Measurements from ENCODE around the gene BRD4. TPM values are rescaled to one million over a fixed set of nuclear protein-coding genes. Genes with fewer than 3 reads are reported as not detected.
"Not testable (repeated sequence)": the region's sequence is repeated elsewhere in the genome, so short reads cannot be mapped to it uniquely, and the experiment has no call there.

The BRD4 gene
- total RNA-seq, 4 donors from 2014 or later: 51.0 to 148 (median 77.5) TPM

DNA sequence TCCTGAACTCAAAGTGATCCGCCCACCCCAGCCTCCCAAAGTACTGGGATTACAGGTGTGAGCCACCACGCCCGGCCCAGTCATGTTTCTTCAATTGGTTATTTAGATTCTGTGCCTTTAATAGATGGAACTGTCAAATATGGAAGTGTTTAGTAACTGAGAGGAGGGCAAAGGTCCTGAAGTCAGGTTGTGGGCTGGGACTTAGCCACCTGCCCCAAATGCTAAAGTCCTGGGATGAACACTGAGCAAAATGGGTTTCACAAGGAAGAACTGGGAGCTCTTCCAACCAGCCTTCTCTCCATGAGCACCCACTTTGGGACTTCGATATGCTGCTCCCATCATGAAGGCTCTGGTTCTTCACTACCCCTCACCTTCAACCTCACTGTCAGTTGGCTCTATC lies 25.6 kb upstream of the BRD4 start:
- peaks cover 0 to 90% (median 0%) of the 10 kb centered on the region in 3 donors for H3K36me3 ChIP-seq
- H3K27ac ChIP-seq: no peak overlapping the region
- DNase-seq: no peak

DNA sequence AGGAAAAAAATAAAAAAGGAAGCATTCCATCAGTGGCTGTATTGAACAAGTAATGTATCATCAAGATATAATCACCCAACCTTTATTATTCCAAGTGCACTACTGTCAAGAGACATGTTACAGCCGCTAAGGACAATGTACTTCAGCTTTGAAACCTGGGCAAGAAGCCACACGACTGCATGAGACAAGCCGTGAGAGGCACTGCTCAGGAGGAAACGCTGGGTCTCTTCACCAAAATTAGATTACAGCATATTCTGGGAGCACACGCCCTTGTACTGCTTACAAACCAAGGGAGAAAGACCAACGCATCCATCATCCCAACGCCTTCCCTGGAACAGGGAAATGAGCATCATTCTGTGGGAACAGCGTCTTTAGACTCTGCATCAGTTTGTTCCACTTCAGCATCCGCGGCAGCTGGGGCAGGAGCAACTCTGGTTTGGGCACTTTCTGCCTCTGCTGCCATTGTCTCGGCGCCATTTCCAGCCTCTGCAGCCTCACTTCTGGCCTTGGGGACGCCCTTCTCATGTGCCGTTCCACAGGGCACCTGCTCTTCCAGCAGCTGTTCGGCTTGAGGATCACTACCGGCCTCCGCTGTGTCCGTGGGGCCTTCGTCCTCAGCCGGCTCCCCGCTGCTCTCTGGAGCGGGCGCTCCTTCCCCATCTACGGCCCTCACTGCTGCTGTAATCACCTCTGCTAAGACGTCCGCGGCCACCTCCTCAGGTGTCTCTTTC lies 22.4 kb upstream of the BRD4 start:
- Histone ChIP-seq H3K36me3 (peaks cover 0 to 63% (median 0%) of the 10 kb centered on the region in 3 donors), H3K27me3 (no peaks in the 10 kb centered on the region), H3K9me3 (no peaks in the 10 kb centered on the region), H3K4me1 (no peaks in the 10 kb centered on the region), H3K27ac (no peak overlapping the region), H3K4me3 (no peak overlapping the region)
- TF ChIP-seq POLR2A (IDR thresholded peaks at IDR 0.05) (no peak), CTCF (IDR thresholded peaks at IDR 0.05) (no peak)
- no peak for DNase-seq

More for the DNA sequence above, 25.6 kb upstream of the BRD4 start:
- H3K4me1 ChIP-seq: peaks cover 0 to 4% (median 0%) of the 10 kb centered on the region in 4 donors
- TF ChIP-seq CTCF (IDR thresholded peaks at IDR 0.05) (no peak), POLR2A (IDR thresholded peaks at IDR 0.05) (no peak)
- H3K27me3 ChIP-seq: no peaks in the 10 kb centered on the region
- H3K9me3 ChIP-seq: no peaks in the 10 kb centered on the region
- no peak overlapping the region for H3K4me3 ChIP-seq

- Histone ChIP-seq H3K4me3 (no peak overlapping the region), H3K27me3 (no peaks in the 10 kb centered on the region), H3K4me1 (no peaks in the 10 kb centered on the region), H3K27ac (no peak overlapping the region), H3K9me3 (no peaks in the 10 kb centered on the region), H3K36me3 (peaks cover 0 to 55% (median 0%) of the 10 kb centered on the region in 3 donors)
- no peak for DNase-seq
- TF ChIP-seq POLR2A (IDR thresholded peaks at IDR 0.05) (no peak), CTCF (IDR thresholded peaks at IDR 0.05) (no peak)
These were observed 21.6 kb upstream of the BRD4 start for GRCh38 chr19:15353908-15354307.

GRCh38 chr19:15352535-15352934 lies 20.2 kb upstream of the BRD4 start:
- H3K9me3 ChIP-seq, H3K27ac ChIP-seq, H3K4me3 ChIP-seq, H3K27me3 ChIP-seq, DNase-seq, H3K4me1 ChIP-seq: not testable (repeated sequence)
- peaks cover 0 to 41% (median 0%) of the 10 kb centered on the region in 3 donors for H3K36me3 ChIP-seq

DNA sequence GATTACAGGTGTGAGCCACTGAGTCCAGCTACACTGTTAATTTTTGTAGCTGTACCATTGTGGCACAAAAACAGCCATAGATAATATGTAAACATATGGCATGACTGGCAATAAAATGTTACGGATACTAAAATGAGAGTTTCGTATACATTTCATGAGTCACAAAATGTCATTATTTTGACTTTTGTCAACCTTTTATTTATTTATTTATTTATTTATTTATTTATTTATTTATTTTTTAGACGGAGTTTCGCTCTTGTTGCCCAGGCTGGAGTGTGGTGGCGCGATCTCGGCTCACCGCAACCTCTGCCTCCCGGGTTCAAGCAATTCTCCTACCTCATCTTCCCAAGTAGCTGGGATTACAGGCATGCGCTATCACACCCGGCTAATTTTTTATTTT lies 9.0 kb upstream of the BRD4 start:
- not testable (repeated sequence) for H3K27me3 ChIP-seq, DNase-seq, H3K4me1 ChIP-seq, H3K36me3 ChIP-seq, H3K9me3 ChIP-seq, H3K4me3 ChIP-seq, H3K27ac ChIP-seq

DNA sequence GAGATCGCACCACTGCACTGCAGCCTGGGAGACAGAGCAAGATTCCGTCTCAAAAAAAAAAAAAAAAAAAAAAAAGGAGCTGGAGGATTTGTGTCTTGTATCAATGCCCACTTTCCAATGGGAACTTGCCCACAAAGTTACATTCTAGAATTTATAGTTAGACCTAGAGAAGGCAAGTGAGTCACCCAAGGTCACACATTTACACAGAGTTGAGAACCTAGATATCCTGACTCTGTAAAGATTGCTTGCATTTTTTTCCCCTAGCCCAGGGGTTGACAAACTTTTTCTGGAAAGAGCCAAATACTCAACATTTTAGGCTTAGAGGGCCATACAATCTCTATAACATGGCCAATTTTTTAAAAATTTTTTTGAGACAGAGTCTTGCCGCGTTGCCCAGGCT lies 7.7 kb upstream of the BRD4 start:
- H3K27ac ChIP-seq: no peak overlapping the region
- no peaks in the 10 kb centered on the region for H3K4me1 ChIP-seq
- H3K27me3 ChIP-seq: no peaks in the 10 kb centered on the region
- no peaks in the 10 kb centered on the region for H3K9me3 ChIP-seq
- no peak overlapping the region for H3K4me3 ChIP-seq
- TF ChIP-seq POLR2A (IDR thresholded peaks at IDR 0.05) (no peak), CTCF (IDR thresholded peaks at IDR 0.05) (no peak)
- peaks cover 0 to 4% (median 0%) of the 10 kb centered on the region in 3 donors for H3K36me3 ChIP-seq
- DNase-seq: no peak

- H3K27ac ChIP-seq: no peak overlapping the region
- H3K27me3 ChIP-seq: no peaks in the 10 kb centered on the region
These were observed 4.9 kb upstream of the BRD4 start for GRCh38 chr19:15337202-15337601.

DNA sequence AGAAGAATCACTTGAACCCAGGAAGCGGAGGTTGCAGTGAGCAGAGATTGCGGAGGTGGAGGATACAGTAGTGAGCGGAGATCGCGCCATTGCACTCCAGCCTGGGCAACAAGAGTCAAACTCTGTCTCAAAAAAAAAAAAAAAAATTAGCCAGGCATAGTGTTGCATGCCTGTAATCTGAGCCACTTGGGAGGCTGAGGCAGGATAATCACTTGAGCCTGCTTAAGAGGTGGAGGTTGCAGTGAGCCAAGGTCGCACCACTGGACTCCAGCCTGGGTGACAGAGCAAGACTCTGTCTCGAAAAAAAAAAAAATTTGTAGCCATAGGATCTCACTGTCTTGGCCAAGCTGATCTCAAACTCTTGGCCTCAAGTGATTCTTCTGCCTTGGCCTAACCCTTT lies 3.7 kb upstream of the BRD4 start:
- H3K27me3 ChIP-seq, H3K36me3 ChIP-seq, DNase-seq, H3K9me3 ChIP-seq, H3K27ac ChIP-seq, H3K4me3 ChIP-seq: not testable (repeated sequence)
- H3K4me1 ChIP-seq: peaks cover 0 to 12% (median 0%) of the 10 kb centered on the region in 4 donors

More at GRCh38 chr19:15337202-15337601, 4.9 kb upstream of the BRD4 start:
- Histone ChIP-seq H3K4me3 (no peak overlapping the region), H3K9me3 (no peaks in the 10 kb centered on the region), H3K4me1 (peaks cover 0 to 12% (median 0%) of the 10 kb centered on the region in 4 donors), H3K36me3 (no peaks in the 10 kb centered on the region)
- no peak for DNase-seq
- no peak for TF ChIP-seq POLR2A (IDR thresholded peaks at IDR 0.05)
- no peak for TF ChIP-seq CTCF (IDR thresholded peaks at IDR 0.05)

All from Peyer's patch (tissue), 4 donors.